ENCODE data around the gene CEP290. TPM values are rescaled to one million over a fixed set of nuclear protein-coding genes. Genes with fewer than 3 reads are reported as not detected.

The CEP290 gene
- total and polyA plus RNA-seq, 8 donors, result 3.6 to 8.9 (median 4.4) TPM

- no peak for DNase-seq
- WGBS, 2 donors, result 93 to 99% methylated on average over 2 of the region's 2 CpGs
- TF ChIP-seq, protein P1, sequence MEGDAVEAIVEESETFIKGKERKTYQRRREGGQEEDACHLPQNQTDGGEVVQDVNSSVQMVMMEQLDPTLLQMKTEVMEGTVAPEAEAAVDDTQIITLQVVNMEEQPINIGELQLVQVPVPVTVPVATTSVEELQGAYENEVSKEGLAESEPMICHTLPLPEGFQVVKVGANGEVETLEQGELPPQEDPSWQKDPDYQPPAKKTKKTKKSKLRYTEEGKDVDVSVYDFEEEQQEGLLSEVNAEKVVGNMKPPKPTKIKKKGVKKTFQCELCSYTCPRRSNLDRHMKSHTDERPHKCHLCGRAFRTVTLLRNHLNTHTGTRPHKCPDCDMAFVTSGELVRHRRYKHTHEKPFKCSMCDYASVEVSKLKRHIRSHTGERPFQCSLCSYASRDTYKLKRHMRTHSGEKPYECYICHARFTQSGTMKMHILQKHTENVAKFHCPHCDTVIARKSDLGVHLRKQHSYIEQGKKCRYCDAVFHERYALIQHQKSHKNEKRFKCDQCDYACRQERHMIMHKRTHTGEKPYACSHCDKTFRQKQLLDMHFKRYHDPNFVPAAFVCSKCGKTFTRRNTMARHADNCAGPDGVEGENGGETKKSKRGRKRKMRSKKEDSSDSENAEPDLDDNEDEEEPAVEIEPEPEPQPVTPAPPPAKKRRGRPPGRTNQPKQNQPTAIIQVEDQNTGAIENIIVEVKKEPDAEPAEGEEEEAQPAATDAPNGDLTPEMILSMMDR (IDR thresholded peaks at IDR 0.05), result no peak
- ATAC-seq, result no peak
- Histone ChIP-seq H3K9me3 (no peaks in the 10 kb centered on the region), H3K36me3 (peaks cover 0 to 4% (median 0%) of the 10 kb centered on the region in 3 donors), H3K27me3 (no peaks in the 10 kb centered on the region), H3K4me3 (no peak overlapping the region), H3K27ac (no peak overlapping the region), H3K4me1 (peaks cover 0 to 4% (median 0%) of the 10 kb centered on the region in 3 donors)
- intact Hi-C loops (cut with DNase I), result no loop called here
- no peak for FAIRE-seq
Observed at GRCh38 chr12:88108021-88108420, 33.9 kb downstream of the CEP290 start.

DNA sequence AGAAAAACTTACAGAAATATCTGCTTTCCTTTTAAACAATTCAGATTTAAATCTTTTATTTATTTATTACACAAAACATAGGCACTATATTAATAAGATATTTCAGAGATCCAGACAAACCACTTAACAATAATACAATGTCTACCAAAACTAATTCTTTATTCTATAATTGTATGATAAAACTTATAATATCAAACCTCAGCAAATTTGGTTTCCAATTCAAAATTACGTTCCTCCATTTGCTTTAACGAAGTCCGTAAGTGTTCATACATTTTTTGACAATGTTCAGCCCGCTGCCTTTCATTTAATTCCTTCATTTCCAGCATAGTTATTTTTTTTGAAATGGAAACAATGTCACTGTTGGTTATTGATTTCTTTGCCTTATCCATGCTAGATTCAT is 48.3 kb downstream of the CEP290 start:
- H3K4me3 ChIP-seq, result no peak overlapping the region
- FAIRE-seq, result no peak
- no peak for ATAC-seq
- no peaks in the 10 kb centered on the region for H3K9me3 ChIP-seq
- intact Hi-C loops (cut with DNase I), result no loop called here
- no peak for DNase-seq
- 97% methylated on average over 4 of the region's 4 CpGs for WGBS, 2 donors
- no peaks in the 10 kb centered on the region for H3K27me3 ChIP-seq
- TF ChIP-seq, protein P1 (IDR thresholded peaks at IDR 0.05), result no peak
- H3K4me1 ChIP-seq, result no peaks in the 10 kb centered on the region
- H3K36me3 ChIP-seq, result no peaks in the 10 kb centered on the region
- H3K27ac ChIP-seq, result no peak overlapping the region

DNA sequence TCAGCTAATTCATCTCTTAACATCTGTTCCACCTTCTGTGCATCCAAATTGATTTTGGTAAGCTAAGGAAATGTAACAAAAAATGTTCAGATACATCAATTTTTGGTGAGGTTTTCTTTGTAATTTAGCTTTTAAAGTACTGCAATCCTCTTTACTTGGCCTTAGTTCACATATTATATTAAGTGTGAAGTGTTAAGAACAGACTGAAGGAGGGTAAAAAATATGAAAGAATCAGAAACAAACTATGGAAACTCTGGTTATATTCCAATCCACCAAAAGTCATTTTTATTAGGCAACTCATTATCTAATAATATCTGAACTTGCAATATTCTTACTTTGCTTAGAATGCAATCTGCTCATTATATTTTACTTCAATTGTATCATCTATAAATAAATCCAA is 49.1 kb downstream of the CEP290 start:
- no peak for FAIRE-seq
- intact Hi-C loops (cut with DNase I), result no loop called here
- no peak overlapping the region for H3K4me3 ChIP-seq
- TF ChIP-seq, protein P1 (IDR thresholded peaks at IDR 0.05), result no peak
- no peak for DNase-seq
- H3K4me1 ChIP-seq, result no peaks in the 10 kb centered on the region
- no peak overlapping the region for H3K27ac ChIP-seq
- no peaks in the 10 kb centered on the region for H3K36me3 ChIP-seq
- H3K27me3 ChIP-seq, result no peaks in the 10 kb centered on the region
- no peak for ATAC-seq
- H3K9me3 ChIP-seq, result no peaks in the 10 kb centered on the region

DNA sequence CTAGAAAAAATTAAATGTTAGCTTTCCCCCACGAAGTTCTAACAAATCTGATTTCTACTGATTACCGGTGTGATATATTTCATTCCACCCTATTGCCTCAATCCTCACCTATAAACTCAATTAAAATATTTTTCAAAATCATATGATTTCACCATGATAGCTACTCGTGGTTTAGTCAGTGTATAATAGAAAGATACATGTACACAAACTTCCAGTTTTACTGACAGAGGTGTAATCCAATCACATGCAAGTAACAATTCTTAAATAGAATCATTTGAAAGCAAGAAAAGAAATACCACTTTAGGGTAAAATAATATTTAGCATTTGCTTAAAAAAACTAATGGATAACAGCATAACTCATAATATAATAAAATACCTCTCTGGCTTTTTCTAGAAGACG is 57.7 kb downstream of the CEP290 start:
- intact Hi-C loops (cut with DNase I), result no loop called here
- Histone ChIP-seq H3K4me1 (no peaks in the 10 kb centered on the region), H3K27me3 (no peaks in the 10 kb centered on the region), H3K36me3 (peaks cover 0 to 9% (median 0%) of the 10 kb centered on the region in 3 donors), H3K27ac (no peak overlapping the region), H3K4me3 (no peak overlapping the region), H3K9me3 (no peaks in the 10 kb centered on the region)
- FAIRE-seq, result no peak
- no peak for DNase-seq
- WGBS, 2 donors, result 81 to 87% methylated on average over 4 of the region's 4 CpGs
- TF ChIP-seq, protein P1 (IDR thresholded peaks at IDR 0.05), result no peak
- ATAC-seq, result no peak

- no peak for DNase-seq
- Histone ChIP-seq H3K9me3 (no peaks in the 10 kb centered on the region), H3K4me1 (no peaks in the 10 kb centered on the region), H3K27ac (no peak overlapping the region), H3K36me3 (peaks cover 0 to 14% (median 0%) of the 10 kb centered on the region in 3 donors), H3K27me3 (no peaks in the 10 kb centered on the region), H3K4me3 (no peak overlapping the region)
- intact Hi-C loops (cut with DNase I), result no loop called here
- WGBS, 2 donors, result 57 to 63% methylated on average over 3 of the region's 3 CpGs
- no peak for FAIRE-seq
- TF ChIP-seq, protein P1 (IDR thresholded peaks at IDR 0.05), result no peak
- ATAC-seq, result no peak
Observed at GRCh38 chr12:88083634-88084033, 58.3 kb downstream of the CEP290 start.
